Measurements from ENCODE around the gene GFAP. TPM values are rescaled to one million over a fixed set of nuclear protein-coding genes. Genes with fewer than 3 reads are reported as not detected.

Gene GFAP
- total RNA-seq, 1 experiment from 2014 or later, result 1.6 TPM

- Mint-ChIP-seq H3K4me1 (peaks cover 10% of the 10 kb centered on the region), H3K4me3 (no peak overlapping the region), H3K27ac (no peak overlapping the region), H3K9me3 (no peaks in the 10 kb centered on the region), H3K27me3 (ENCODE audit: low read depth) (peaks cover 39% of the 10 kb centered on the region), H3K36me3 (no peaks in the 10 kb centered on the region)
- POLR2A ChIA-PET, result no interaction called here
- CTCF ChIA-PET, result interaction anchor here (0.9 to 5.2 kb wide), 9 partner anchors 10 to 226 kb away, joined by 3 to 89 read pairs (median 8); partner anchors contain the start of genes ACBD4 and EFTUD2
- no peak for TF ChIP-seq NR3C1 (CRISPR knock-in tag; conservative IDR thresholded peaks at IDR 0.05; ENCODE audit: low read depth)
- TF ChIP-seq CREM (CRISPR knock-in tag; IDR thresholded peaks at IDR 0.05), result no peak
- no peak for TF ChIP-seq NR1H2 (CRISPR knock-in tag; IDR thresholded peaks at IDR 0.05)
- TF ChIP-seq JUN (CRISPR knock-in tag; IDR thresholded peaks at IDR 0.05), result no peak
- TF ChIP-seq, protein P1, sequence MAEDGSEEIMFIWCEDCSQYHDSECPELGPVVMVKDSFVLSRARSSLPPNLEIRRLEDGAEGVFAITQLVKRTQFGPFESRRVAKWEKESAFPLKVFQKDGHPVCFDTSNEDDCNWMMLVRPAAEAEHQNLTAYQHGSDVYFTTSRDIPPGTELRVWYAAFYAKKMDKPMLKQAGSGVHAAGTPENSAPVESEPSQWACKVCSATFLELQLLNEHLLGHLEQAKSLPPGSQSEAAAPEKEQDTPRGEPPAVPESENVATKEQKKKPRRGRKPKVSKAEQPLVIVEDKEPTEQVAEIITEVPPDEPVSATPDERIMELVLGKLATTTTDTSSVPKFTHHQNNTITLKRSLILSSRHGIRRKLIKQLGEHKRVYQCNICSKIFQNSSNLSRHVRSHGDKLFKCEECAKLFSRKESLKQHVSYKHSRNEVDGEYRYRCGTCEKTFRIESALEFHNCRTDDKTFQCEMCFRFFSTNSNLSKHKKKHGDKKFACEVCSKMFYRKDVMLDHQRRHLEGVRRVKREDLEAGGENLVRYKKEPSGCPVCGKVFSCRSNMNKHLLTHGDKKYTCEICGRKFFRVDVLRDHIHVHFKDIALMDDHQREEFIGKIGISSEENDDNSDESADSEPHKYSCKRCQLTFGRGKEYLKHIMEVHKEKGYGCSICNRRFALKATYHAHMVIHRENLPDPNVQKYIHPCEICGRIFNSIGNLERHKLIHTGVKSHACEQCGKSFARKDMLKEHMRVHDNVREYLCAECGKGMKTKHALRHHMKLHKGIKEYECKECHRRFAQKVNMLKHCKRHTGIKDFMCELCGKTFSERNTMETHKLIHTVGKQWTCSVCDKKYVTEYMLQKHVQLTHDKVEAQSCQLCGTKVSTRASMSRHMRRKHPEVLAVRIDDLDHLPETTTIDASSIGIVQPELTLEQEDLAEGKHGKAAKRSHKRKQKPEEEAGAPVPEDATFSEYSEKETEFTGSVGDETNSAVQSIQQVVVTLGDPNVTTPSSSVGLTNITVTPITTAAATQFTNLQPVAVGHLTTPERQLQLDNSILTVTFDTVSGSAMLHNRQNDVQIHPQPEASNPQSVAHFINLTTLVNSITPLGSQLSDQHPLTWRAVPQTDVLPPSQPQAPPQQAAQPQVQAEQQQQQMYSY (CRISPR knock-in tag; IDR thresholded peaks at IDR 0.05), result no peak
- no peak for TF ChIP-seq GRHL2 (CRISPR knock-in tag; IDR thresholded peaks at IDR 0.05; ENCODE audit: insufficient replicate concordance, severe bottlenecking)
- TF ChIP-seq NFYB (CRISPR knock-in tag; conservative IDR thresholded peaks at IDR 0.05; ENCODE audit: low read depth), result no peak
- TF ChIP-seq, protein P2, sequence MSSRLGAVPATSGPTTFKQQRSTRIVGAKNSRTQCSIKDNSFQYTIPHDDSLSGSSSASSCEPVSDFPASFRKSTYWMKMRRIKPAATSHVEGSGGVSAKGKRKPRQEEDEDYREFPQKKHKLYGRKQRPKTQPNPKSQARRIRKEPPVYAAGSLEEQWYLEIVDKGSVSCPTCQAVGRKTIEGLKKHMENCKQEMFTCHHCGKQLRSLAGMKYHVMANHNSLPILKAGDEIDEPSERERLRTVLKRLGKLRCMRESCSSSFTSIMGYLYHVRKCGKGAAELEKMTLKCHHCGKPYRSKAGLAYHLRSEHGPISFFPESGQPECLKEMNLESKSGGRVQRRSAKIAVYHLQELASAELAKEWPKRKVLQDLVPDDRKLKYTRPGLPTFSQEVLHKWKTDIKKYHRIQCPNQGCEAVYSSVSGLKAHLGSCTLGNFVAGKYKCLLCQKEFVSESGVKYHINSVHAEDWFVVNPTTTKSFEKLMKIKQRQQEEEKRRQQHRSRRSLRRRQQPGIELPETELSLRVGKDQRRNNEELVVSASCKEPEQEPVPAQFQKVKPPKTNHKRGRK (CRISPR knock-in tag; IDR thresholded peaks at IDR 0.05; ENCODE audit: borderline replicate concordance), result no peak
- no peak for TF ChIP-seq SP1 (CRISPR knock-in tag; conservative IDR thresholded peaks at IDR 0.05)
- no peak for TF ChIP-seq ZNF219 (CRISPR knock-in tag; IDR thresholded peaks at IDR 0.05; ENCODE audit: borderline replicate concordance)
- no peak for TF ChIP-seq NR2C2 (CRISPR knock-in tag; IDR thresholded peaks at IDR 0.05)
- TF ChIP-seq, protein P3, sequence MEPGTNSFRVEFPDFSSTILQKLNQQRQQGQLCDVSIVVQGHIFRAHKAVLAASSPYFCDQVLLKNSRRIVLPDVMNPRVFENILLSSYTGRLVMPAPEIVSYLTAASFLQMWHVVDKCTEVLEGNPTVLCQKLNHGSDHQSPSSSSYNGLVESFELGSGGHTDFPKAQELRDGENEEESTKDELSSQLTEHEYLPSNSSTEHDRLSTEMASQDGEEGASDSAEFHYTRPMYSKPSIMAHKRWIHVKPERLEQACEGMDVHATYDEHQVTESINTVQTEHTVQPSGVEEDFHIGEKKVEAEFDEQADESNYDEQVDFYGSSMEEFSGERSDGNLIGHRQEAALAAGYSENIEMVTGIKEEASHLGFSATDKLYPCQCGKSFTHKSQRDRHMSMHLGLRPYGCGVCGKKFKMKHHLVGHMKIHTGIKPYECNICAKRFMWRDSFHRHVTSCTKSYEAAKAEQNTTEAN (CRISPR knock-in tag; IDR thresholded peaks at IDR 0.05), result no peak
- no peak for TF ChIP-seq TEAD1 (CRISPR knock-in tag; IDR thresholded peaks at IDR 0.05)
- ATAC-seq, result no peak
- no peak for DNase-seq (ENCODE audit: low spot score)
Measured at GRCh38 chr17:44909681-44910144, 5.6 kb downstream of the GFAP start.

- DNase-seq (ENCODE audit: low spot score), result no peak
- Mint-ChIP-seq H3K4me1 (peaks cover 10% of the 10 kb centered on the region), H3K36me3 (no peaks in the 10 kb centered on the region), H3K27ac (no peak overlapping the region), H3K9me3 (no peaks in the 10 kb centered on the region), H3K4me3 (no peak overlapping the region), H3K27me3 (ENCODE audit: low read depth) (peaks cover 39% of the 10 kb centered on the region)
- ATAC-seq, result no peak
- CTCF ChIA-PET, result interaction anchor here (0.9 to 5.2 kb wide), 7 partner anchors 8 to 227 kb away, joined by 3 to 89 read pairs (median 6); partner anchors contain the start of genes ACBD4 and EFTUD2
- POLR2A ChIA-PET, result no interaction called here
- TF ChIP-seq, protein P4, sequence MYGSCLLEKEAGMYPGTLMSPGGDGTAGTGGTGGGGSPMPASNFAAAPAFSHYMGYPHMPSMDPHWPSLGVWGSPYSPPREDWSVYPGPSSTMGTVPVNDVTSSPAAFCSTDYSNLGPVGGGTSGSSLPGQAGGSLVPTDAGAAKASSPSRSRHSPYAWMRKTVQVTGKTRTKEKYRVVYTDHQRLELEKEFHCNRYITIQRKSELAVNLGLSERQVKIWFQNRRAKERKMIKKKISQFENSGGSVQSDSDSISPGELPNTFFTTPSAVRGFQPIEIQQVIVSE (CRISPR knock-in tag; IDR thresholded peaks at IDR 0.05; ENCODE audit: borderline replicate concordance), result no peak
- TF ChIP-seq MLX (CRISPR knock-in tag; IDR thresholded peaks at IDR 0.05), result no peak
- no peak for TF ChIP-seq MYBL2 (CRISPR knock-in tag; IDR thresholded peaks at IDR 0.05)
- TF ChIP-seq ZNF121 (CRISPR knock-in tag; IDR thresholded peaks at IDR 0.05), result no peak
- TF ChIP-seq MAX (CRISPR knock-in tag; IDR thresholded peaks at IDR 0.05), result no peak
- TF ChIP-seq TCF7 (CRISPR knock-in tag; IDR thresholded peaks at IDR 0.05; ENCODE audit: low read depth), result no peak
- TF ChIP-seq NR1H2 (CRISPR knock-in tag; IDR thresholded peaks at IDR 0.05), result no peak
- no peak for TF ChIP-seq GABPB1 (CRISPR knock-in tag; IDR thresholded peaks at IDR 0.05)
- no peak for TF ChIP-seq IRF1 (CRISPR knock-in tag; IDR thresholded peaks at IDR 0.05)
- no peak for TF ChIP-seq NFYB (CRISPR knock-in tag; conservative IDR thresholded peaks at IDR 0.05; ENCODE audit: low read depth)
- TF ChIP-seq, protein P3 (CRISPR knock-in tag; IDR thresholded peaks at IDR 0.05), result no peak
- no peak for TF ChIP-seq FOXJ3 (CRISPR knock-in tag; IDR thresholded peaks at IDR 0.05; ENCODE audit: borderline replicate concordance)
- no peak for TF ChIP-seq ETV6 (CRISPR knock-in tag; IDR thresholded peaks at IDR 0.05)
- no peak for TF ChIP-seq FOXK1 (CRISPR knock-in tag; IDR thresholded peaks at IDR 0.05)
Measured at GRCh38 chr17:44908761-44909326, 6.5 kb downstream of the GFAP start.
